Upper lobe of left lung (tissue), 4 donors: ENCODE results near the gene CA5A.

ENCODE experiments used
- CTCF ChIP-seq, 6 experiments: fragments of 450-650 bp in 4 of 6; fragments of 200-600 bp in 2 of 6; sonication (generic) in 2 of 6; IDR thresholded peaks; one replicate each; pipeline ENCODE4 v1.5.1; 2016 to 2019; ENCODE audit warnings: antibody characterized with exemption in 6 of 6
- EP300 ChIP-seq, 4 donors: sonication (generic); formaldehyde crosslinking; IDR thresholded peaks; one replicate each; pipeline ENCODE4 v1.5.1; 2017; ENCODE audit warnings: antibody characterized with exemption in 4 of 4, control low read depth in 2 of 4
- POLR2A ChIP-seq, 4 donors: fragments of 450-650 bp; IDR thresholded peaks; one replicate each; pipeline ENCODE4 v1.5.1; 2016 to 2017; ENCODE audit warnings: antibody characterized with exemption in 4 of 4, mild to moderate bottlenecking in 2 of 4
- POLR2AphosphoS5 ChIP-seq, 2 donors: sonication (generic); formaldehyde crosslinking; IDR thresholded peaks; one replicate each; pipeline ENCODE4 v1.5.1; 2017; ENCODE audit warnings: antibody characterized with exemption in 2 of 2

GRCh38 chr16:87956098-87956364 lies 19.7 kb upstream of the CA5A start:
- TF ChIP-seq CTCF (IDR thresholded peaks at IDR 0.05) (no peak), POLR2A (IDR thresholded peaks at IDR 0.05) (no peak), POLR2AphosphoS5 (IDR thresholded peaks at IDR 0.05) (no peak), EP300 (IDR thresholded peaks at IDR 0.05) (no peak)
